ENCODE results near the gene DCPS. TPM values are rescaled to one million over a fixed set of nuclear protein-coding genes. Genes with fewer than 3 reads are reported as not detected.

DCPS gene
- polyA plus RNA-seq, 1 of the 3 experiments (the other 2 are of a cell fraction): 48.1 TPM

GRCh38 chr11:126328444-126328843 is 24.6 kb downstream of the DCPS start:
- Histone ChIP-seq H2AFZ (ENCODE audit: low read depth) (no peak overlapping the region), H3K4me1 (ENCODE audit: control insufficient read depth in 1 of 2, insufficient read depth in 2 of 2, low read depth in 1 of 2, low read length in 1 of 2) (peaks cover 18 to 19% of the 10 kb centered on the region in 2 experiments; a peak in 2 of 4 replicates), H3K9ac (no peak overlapping the region), H3K4me2 (no peak overlapping the region), H3F3A (replicated peaks; ENCODE audit: insufficient read depth) (peaks cover 12% of the 10 kb centered on the region), H3K9me3 (no peaks in the 10 kb centered on the region), H4K20me1 (ENCODE audit: insufficient read depth) (no peaks in the 10 kb centered on the region), H3K79me2 (ENCODE audit: insufficient read depth) (no peaks in the 10 kb centered on the region; the same call in 1 of the 2 replicates), H3K4me3 (ENCODE audit: low read depth in 2 of 2, low read length in 1 of 2) (no peak overlapping the region), H3K36me3 (replicated peaks in 1 of 2; ENCODE audit: control insufficient read depth in 1 of 2, insufficient read depth in 2 of 2, low read length in 1 of 2) (no peaks in the 10 kb centered on the region), H3K27ac (ENCODE audit: low read depth in 2 of 2, low read length in 1 of 2) (no peak overlapping the region), H3K9me2 (no peaks in the 10 kb centered on the region), H3K27me3 (ENCODE audit: insufficient read depth) (no peaks in the 10 kb centered on the region)
- DNase-seq: no peak
- TF ChIP-seq FOXJ3 (CRISPR knock-in tag; IDR thresholded peaks at IDR 0.05): no peak
- no peak for TF ChIP-seq TCF12 (IDR thresholded peaks at IDR 0.05)
- no peak for TF ChIP-seq RAD21 (IDR thresholded peaks at IDR 0.05; ENCODE audit: low read length)
- no peak for TF ChIP-seq TAF1 (IDR thresholded peaks at IDR 0.05; ENCODE audit: borderline replicate concordance, low read depth, low read length)
- TF ChIP-seq, protein P1, sequence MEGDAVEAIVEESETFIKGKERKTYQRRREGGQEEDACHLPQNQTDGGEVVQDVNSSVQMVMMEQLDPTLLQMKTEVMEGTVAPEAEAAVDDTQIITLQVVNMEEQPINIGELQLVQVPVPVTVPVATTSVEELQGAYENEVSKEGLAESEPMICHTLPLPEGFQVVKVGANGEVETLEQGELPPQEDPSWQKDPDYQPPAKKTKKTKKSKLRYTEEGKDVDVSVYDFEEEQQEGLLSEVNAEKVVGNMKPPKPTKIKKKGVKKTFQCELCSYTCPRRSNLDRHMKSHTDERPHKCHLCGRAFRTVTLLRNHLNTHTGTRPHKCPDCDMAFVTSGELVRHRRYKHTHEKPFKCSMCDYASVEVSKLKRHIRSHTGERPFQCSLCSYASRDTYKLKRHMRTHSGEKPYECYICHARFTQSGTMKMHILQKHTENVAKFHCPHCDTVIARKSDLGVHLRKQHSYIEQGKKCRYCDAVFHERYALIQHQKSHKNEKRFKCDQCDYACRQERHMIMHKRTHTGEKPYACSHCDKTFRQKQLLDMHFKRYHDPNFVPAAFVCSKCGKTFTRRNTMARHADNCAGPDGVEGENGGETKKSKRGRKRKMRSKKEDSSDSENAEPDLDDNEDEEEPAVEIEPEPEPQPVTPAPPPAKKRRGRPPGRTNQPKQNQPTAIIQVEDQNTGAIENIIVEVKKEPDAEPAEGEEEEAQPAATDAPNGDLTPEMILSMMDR (IDR thresholded peaks at IDR 0.05): no peak
- no peak for TF ChIP-seq MXI1 (IDR thresholded peaks at IDR 0.05; ENCODE audit: low read depth, low read length)
- TF ChIP-seq JUND (IDR thresholded peaks at IDR 0.05): no peak
- no peak for TF ChIP-seq POLR2AphosphoS5 (IDR thresholded peaks at IDR 0.05; ENCODE audit: low read depth, low read length)
- TF ChIP-seq IRF3 (IDR thresholded peaks at IDR 0.05; ENCODE audit: low read depth, low read length): no peak
- ChIA-PET CTCF (interaction anchor here (1.3 to 3.6 kb wide), 2 partner anchors 18 to 51 kb away, joined by 3 to 18 read pairs; no protein-coding TSS in a partner anchor), POLR2A (no interaction called here)
- WGBS (ENCODE audit: low lambda C conversion rate): 98% methylated on average over 5 of the region's 12 CpGs

DNA sequence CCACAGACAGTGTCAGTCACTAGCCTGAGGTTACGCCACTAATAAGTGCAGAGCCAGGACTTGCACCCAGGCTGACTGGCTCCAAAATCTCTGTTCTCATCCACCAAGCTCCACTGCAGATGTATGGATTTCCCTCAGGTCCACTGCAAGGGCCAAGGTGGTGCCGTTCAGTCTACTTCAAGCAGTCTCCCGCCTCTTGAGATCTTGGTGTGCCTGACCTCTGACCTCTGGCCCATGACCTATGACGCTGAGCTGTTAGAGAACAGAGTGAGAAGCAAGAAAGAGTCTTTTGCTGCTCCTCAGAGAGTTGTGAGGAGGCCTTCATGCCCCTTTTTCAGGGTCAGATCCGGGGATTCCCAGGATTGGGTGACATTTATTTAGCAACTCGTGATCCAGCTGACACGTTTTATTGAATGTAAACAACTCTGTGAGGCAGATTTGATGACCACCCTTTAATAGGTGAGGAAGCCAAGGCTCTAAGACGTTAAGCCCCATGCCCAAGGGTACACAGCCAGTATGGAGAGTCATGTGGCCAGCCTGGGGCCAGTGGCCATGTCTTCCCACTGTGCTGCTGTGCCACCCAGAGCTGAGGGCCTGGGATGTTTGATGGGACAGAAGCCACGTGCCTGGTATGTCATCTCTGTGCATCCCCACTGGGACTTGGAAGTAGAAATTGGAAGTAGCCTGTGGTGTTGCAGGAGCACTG is 25.2 kb downstream of the DCPS start:
- 89% methylated on average over 6 of the region's 9 CpGs for WGBS (ENCODE audit: low lambda C conversion rate)
- CTCF ChIA-PET: interaction anchor here (1.3 to 3.6 kb wide), 2 partner anchors 19 to 51 kb away, joined by 3 to 18 read pairs; no protein-coding TSS in a partner anchor
- no peak overlapping the region for H3K4me3 ChIP-seq (ENCODE audit: low read depth in 2 of 2, low read length in 1 of 2)
- no peaks in the 10 kb centered on the region for H3K9me2 ChIP-seq
- H3K4me2 ChIP-seq: no peak overlapping the region
- TF ChIP-seq MXI1 (IDR thresholded peaks at IDR 0.05; ENCODE audit: low read depth, low read length) (no peak), RAD21 (IDR thresholded peaks at IDR 0.05; ENCODE audit: low read length) (no peak), MEF2A (IDR thresholded peaks at IDR 0.05; ENCODE audit: borderline replicate concordance, low read depth) (no peak), TCF12 (IDR thresholded peaks at IDR 0.05) (no peak), PBX3 (IDR thresholded peaks at IDR 0.05) (no peak), RXRA (IDR thresholded peaks at IDR 0.05; ENCODE audit: borderline replicate concordance, low read depth) (no peak), RCOR1 (IDR thresholded peaks at IDR 0.05; ENCODE audit: low read length) (no peak), GATA2 (CRISPR knock-in tag; IDR thresholded peaks at IDR 0.05) (no peak), GABPA (IDR thresholded peaks at IDR 0.05; ENCODE audit: low read depth) (no peak), NFIC (IDR thresholded peaks at IDR 0.05; ENCODE audit: borderline replicate concordance) (no peak), RFX5 (IDR thresholded peaks at IDR 0.05; ENCODE audit: low read length) (no peak), CHD2 (IDR thresholded peaks at IDR 0.05; ENCODE audit: low read length, partially characterized antibody) (no peak)
- no peaks in the 10 kb centered on the region for H4K20me1 ChIP-seq (ENCODE audit: insufficient read depth)
- no peaks in the 10 kb centered on the region; the same call in 1 of the 2 replicates for H3K79me2 ChIP-seq (ENCODE audit: insufficient read depth)
- no peaks in the 10 kb centered on the region for H3K27me3 ChIP-seq (ENCODE audit: insufficient read depth)
- no peak overlapping the region for H3K27ac ChIP-seq (ENCODE audit: low read depth in 2 of 2, low read length in 1 of 2)
- DNase-seq: no peak
- peaks cover 19 to 21% of the 10 kb centered on the region in 2 experiments; a peak in 2 of 4 replicates for H3K4me1 ChIP-seq (ENCODE audit: control insufficient read depth in 1 of 2, insufficient read depth in 2 of 2, low read depth in 1 of 2, low read length in 1 of 2)
- H3K9ac ChIP-seq: no peak overlapping the region
- no peaks in the 10 kb centered on the region for H3K36me3 ChIP-seq (replicated peaks in 1 of 2; ENCODE audit: control insufficient read depth in 1 of 2, insufficient read depth in 2 of 2, low read length in 1 of 2)
- POLR2A ChIA-PET: interaction anchor here (0.6 kb wide), 1 partner anchor 29 kb away, joined by 4 read pairs; no protein-coding TSS in a partner anchor
- no peaks in the 10 kb centered on the region for H3K9me3 ChIP-seq
- H3F3A ChIP-seq (replicated peaks; ENCODE audit: insufficient read depth): peaks cover 12% of the 10 kb centered on the region
- H2AFZ ChIP-seq (ENCODE audit: low read depth): no peak overlapping the region

Measured in SK-N-SH (cell line).